NAMALWA (cell line): ENCODE data around the gene DNAJB4.
A peak's percentile ranks its signal among the peaks of the same experiment; 100 is the strongest.
"Not testable (repeated sequence)": the region's sequence is repeated elsewhere in the genome, so short reads cannot be mapped to it uniquely, and the experiment has no call there.

Source experiments
- DNase-seq: peaks from one replicate; pipeline ENCODE4 v3.0.0-alpha.2; 2015; ENCODE audit warnings: low spot score

The DNAJB4 gene

GRCh38 chr1:77990629-77991204, 14.0 kb upstream of the DNAJB4 start:
- no peak for DNase-seq

GRCh38 chr1:77991638-77992037, 13.1 kb upstream of the DNAJB4 start:
- DNase-seq: no peak

DNA sequence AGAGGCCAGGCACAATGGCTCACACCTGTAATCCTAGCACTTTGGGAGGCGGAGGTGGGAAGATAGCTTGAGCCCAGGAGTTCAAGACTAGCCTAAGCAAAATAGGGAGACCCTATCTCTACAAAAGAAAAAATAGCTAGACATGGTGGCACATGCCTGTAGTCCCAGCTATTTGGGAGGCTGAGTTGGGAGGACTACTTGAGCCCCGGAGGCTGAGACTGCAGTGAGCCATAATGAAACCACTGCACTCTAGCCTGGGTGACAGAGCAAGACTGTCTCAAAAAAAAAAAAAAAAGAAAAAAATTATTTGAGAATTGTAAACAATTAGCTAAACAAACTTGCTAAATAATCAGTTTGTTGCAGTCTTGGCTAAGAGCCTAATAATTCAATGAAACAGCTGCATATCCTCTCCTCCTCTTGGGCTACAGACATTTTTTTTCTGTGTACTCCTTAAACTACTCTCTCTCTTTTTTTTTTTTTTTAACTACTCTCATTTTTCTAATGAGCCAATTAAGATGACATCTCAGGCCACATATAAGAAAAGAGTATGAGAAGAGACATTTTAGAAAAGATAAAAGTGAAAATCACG, 10.5 kb upstream of the DNAJB4 start:
- DNase-seq: no peak

DNA sequence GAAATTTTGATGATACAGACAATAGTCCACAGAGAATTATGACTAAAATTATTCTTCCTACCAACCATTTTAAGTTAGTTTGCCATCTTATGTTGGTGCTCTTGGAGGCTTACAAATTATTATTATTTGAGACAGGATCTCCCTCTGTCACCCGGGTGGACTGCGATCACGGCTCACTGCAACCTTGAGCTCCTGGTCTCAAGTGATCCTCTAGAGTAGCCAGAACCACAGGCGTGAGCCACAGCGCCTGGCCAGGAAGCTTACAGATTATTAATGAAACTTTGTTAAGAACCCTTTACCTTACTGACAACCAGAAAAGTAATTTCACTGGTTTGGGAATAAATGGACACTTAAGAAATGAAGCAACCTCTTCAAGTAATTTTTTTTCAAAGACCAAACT, 8.0 kb upstream of the DNAJB4 start:
- no peak for DNase-seq

DNA sequence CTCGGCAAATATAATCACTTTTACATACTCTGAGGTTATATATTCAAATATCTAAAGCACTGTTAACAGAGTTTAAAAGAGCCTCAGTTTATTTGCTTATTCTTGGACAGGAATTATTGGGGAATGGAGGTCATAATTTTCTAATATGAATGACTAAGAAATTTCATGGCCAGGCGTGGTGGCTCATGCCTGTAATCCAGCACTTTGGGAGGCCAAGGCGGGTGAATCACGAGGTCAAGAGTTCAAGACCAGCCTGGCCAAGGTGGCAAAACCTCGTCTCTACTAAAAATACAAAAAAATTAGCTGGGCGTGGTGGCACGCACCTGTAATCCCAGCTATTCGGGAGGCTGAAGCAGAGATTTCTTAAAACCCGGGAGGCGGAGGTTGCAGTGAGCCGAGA, 4.2 kb upstream of the DNAJB4 start:
- not testable (repeated sequence) for DNase-seq

DNA sequence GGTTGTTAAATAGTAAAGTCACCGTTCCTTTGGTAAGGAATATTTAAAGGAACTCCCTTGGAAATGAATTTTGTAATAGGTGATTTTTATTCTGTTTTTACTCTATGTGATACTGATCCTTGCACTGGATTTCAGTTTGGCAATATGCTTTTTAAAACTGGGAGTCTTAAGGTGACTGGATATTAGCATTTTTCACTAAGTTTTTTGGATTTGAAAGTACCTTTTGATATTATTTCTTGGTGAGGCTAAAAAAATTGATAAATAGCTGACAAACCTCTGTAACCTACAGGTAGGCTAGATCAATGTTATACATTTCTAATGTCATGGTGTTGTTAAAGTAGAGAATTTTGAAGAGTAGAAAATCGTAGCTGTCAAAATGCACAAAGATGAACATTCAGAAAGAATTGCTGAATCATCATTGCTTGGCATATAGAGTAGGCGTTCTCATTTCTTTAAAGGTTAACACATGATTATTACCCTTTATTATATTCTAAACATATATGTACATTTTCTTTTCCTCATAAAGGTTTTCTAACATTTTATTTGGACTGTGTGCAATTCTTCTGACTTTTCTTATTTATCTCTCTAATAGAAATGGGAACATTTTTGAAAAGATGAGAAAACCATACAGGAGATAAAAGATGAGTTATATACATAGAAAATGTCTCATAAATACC, 1.5 kb upstream of the DNAJB4 start:
- DNase-seq: peak; percentile 52

GRCh38 chr1:78003882-78004718, 639 bp upstream of the DNAJB4 start:
- peak; percentile 93 for DNase-seq

DNA sequence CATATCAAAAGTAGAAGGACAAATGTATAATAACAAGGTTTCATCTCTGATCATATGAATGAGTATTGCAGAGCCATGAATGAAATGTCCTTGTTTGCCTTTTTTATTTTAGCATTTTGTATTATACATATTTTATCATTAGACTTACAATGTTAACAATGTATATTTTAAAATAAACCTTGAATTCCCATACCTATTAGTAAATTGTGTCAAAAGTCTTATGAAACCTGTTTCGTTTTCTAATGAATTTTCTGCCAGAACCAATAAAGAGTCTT, 646 bp downstream of the DNAJB4 start:
- no peak for DNase-seq

DNA sequence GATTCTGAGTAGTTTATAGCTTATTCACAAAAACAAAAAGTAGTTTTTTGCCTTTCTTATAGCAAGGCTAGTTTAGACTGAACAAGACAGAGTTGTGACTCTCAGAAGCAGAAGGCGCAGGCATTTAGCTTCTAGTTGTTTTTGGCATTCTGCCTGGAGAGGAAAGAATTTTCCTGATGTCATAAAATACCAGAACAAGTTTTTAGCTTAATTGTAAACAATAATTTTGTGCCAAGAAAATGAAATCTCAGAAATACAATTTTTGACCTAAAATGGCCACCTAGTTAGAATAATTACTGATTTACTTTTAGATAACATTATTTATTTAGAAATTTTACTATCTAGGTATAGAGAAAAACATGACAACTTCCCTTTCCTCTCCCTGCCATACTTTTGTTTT, 1.0 kb downstream of the DNAJB4 start:
- peak; percentile 50 for DNase-seq

- DNase-seq: peak; percentile 22
Observed at GRCh38 chr1:78006521-78006920, 1.8 kb downstream of the DNAJB4 start.

DNA sequence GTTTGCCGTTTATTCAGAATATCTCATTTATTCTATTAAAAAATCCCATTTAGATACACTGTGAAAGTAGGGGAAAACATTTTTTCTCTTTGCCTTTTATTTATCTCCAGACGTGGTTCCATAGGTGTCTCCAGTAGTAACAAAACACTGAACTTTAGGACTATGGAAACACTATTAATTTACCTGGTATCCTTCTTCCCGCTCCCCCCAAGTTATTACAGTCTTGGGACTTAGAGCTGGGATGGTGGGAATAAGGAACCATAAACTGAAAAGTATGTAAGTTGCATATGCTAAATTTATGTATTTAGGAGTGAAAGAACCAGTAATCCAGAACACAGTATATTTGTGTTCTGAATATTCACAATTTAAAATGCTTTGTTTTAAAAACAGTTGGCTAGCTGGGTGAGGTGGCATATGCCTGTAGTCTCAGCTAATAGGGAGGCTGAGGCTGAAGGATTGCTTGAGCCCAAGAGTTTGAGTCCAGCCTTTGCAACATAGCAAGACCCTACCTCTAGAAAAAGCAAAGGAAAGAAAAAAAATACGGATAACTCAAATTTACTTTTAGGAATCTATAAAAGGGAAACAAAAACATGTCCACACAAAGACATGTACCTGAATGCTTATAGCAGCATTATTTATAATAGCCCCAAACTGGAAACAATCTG, 3.1 kb downstream of the DNAJB4 start:
- DNase-seq: no peak

GRCh38 chr1:78009276-78009675, 4.5 kb downstream of the DNAJB4 start:
- no peak for DNase-seq

DNA sequence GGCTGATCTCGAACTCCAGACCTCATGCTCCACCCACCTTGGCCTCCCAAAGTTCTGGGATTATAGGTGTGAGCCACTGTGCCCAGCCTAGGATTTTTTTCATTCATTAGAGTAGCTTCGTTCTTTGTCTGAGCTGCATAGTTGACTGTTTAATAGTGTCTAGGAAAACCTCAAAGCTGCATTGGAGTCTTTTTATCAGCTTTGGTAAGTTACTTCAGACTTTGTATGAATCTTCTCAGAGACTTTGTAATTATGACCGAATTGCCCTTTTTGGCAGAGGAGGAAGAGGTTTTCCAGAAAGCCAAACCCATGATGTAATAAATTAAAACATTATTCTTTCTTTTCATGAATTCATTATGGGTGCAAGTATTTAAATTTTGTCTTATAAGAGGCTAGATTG, 5.1 kb downstream of the DNAJB4 start:
- DNase-seq: no peak

DNA sequence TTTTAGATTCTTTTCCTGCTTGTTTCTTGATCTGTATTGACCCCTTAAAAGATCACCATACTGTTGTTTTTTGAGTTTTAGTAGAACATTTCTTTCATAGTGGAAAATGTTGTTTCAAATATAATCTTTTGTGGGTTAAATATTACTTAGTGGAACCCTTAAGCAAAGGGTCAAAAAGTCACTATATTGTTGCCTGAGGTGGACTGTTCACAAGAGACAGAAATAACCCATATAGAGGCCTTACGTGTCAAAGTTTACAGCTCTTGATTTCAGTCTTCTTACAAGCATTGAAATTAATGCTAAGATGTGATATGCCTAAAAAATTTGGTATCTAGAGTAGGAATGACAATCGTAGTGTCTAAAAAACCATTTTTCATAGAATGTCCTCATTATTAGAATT, 6.3 kb downstream of the DNAJB4 start:
- no peak for DNase-seq

DNA sequence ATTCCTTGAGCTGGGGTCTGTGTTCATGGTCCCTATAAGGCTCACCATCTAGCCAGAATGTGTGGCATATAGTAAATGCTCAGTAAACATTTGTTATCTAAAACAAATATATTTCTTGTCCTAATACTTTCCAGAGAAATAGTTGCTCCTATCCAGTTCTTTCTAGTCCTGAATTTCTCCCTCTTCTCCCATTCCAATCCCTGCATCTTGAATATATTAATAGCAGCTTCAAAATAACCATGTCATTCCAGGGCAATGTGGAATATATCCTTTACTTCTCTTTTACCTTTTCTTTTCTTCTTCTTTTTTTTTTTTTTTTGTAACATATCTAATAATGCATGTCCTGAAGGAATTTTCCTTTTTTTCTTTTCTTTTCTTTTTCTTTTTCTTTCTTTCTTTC, 10.4 kb downstream of the DNAJB4 start:
- DNase-seq: no peak

GRCh38 chr1:78019024-78019423, 14.3 kb downstream of the DNAJB4 start:
- DNase-seq: no peak

DNA sequence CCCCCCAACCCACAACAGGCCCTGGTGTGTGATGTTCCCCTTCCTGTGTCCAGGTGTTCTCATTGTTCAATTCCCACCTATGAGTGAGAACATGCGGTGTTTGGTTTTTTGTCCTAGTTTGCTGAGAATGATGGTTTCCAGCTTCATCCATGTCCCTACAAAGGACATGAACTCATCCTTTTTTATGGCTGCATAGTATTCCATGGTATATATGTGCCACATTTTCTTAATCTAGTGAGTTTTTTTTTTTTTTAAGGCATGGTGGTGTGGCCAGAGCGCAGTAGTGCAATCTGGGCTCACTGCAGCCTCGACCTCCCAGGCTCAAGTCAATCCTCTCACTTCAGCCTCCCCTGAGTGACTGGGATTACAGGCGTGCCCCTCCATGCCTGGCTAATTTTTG, 16.4 kb downstream of the DNAJB4 start:
- not testable (repeated sequence) for DNase-seq

GRCh38 chr1:78029793-78030192, 25.1 kb downstream of the DNAJB4 start:
- no peak for DNase-seq

DNA sequence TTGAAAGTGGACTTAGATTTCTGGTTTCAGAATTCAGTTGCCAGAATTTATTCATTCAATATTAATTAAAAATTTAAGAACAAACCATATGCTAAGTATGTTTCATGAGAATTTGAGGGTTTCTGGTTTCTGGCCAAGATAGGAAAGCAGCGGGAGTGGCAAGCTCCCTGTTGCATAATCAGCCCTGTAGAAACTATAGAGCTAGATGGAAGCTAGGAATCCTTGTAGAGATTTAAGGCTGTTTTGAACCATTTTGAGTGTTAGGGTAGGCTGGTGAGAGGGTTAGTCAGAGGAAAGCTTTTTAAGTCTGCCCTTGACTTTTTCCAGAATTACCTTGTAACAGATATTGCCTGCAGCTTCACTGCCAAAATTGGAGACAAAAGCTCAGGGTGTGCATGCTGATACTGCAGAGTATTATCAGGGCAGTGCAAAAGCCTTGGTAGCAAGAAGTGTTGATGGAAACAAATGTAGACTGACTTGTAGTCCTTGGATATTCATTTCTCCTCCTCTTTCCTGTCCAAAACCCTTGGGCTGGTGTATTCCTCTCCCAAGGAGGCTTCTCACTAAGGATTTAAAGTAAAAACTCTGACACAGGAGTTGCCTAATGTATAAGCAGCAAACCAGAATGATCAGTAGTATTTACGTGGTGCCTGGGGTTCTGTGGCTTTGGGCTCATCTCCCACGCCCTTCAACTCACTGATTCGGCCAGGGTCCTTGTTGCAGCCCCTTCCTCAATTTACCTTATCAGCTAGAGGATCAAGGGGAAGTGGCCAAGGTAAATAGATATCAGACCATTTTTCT, 28.5 kb downstream of the DNAJB4 start:
- DNase-seq: no peak

- DNase-seq: no peak
Observed at GRCh38 chr1:78033797-78034172, 29.0 kb downstream of the DNAJB4 start.

DNA sequence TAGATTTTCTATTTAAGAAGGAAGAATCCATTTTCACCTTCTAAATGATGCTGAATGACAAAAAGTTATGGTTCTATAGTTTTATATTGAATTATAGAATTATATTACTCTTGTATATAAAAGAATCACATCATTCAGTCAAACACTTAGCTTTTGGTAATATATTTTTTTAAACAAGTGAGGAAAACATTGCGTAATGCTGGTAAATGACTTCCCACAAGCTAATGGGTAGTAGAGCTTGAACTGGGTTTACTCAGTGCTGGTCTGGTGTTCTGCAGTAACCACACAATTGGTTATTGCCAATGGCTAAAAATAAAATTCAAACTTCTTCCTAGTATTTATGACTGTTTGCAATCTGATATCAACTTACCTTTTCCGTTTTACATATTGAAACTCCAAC, 30.4 kb downstream of the DNAJB4 start:
- DNase-seq: no peak

DNA sequence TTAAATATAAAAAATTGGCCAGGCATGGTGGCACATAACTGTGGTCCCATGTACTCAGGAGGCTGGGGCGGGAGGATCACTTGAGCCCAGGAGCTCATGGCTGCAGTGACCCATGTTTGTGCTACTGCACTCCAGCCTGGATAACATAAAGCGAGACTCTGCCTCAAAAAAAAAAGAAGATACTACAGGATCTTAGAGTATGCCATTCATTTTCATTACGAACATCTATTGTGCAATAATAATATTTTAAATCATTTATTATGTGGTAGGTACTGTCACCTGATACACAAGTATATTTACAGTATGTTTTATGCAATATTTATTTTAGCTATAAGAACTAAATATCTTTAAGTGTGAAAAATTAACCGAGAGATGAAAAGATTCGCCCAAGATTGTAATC, 31.7 kb downstream of the DNAJB4 start:
- DNase-seq: no peak
